ENCODE results near the gene SUPT4H1.
A peak's percentile ranks its signal among the peaks of the same experiment; 100 is the strongest.

SUPT4H1 gene

DNA sequence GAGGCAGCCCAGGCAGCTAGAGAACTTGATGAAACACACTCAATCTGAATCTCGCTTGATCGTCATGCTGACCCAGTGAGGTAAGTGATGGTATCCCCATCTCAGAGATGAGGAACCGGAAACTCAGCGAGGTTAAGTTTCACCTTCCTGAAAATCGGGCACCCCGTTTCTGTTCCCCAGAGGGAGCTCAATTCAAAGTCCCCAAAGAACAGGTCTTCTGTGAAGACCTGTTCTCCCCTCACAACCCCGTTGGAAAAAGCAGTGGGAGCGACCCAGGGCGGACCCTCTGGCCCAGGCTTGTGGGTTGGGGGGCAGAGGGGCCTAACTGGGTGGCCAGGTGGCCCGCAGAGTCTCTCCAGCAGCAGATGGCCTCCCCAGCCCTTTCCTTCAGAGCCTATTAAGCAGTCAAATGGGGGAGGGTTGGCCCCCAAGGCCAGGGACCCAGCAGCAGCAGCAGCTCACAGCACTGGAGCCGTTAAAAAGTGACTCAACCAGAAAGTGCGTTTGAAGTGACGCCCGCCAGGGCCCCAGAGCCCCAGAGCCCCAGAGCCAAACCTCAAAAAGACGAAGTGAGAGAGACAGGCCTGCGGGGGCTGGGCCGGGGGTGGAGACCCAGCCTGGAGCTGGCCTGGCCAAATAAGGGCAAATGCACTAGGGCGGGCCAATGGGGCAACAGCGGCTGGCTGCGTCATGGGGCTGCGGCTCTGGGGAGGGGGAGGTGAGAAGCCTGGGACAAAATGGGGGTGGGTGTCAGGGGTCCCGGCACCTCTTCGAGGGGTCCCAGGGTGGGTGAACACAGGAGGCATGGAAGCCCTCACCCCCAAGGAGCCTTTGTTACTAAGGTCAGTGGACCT is 14.2 kb downstream of the SUPT4H1 start:
- TF ChIP-seq ZBTB7A (IDR thresholded peaks at IDR 0.05; ENCODE audit: low read depth) (peak; percentile 74; the same call in 1 of the 2 replicates), EGR1 (IDR thresholded peaks at IDR 0.05) (no peak)

DNA sequence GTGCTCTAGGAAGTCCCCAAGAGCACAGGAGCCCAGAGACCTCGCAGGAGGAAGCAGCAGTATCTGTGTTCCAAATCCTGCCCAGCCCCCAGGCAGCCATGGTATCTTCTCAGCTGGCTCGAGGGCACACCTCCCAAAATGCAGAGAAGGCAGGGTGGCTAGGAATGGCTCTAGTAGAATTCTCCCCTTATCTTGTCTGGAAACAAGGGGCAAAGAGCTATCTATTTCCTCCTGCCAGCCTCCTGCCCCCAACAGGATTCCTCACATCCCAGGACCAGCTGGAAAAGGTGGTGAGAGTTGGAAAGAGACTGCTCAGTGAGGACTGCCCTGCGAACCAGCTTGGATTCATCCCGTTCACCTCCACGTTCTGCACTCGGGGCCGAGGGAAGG is 14.8 kb downstream of the SUPT4H1 start:
- no peak for TF ChIP-seq REST (IDR thresholded peaks at IDR 0.05; ENCODE audit: low read depth)
- TF ChIP-seq MAX (IDR thresholded peaks at IDR 0.05), result no peak
- TF ChIP-seq FOXM1 (IDR thresholded peaks at IDR 0.05; ENCODE audit: borderline replicate concordance, low read depth), result no peak
- no peak for TF ChIP-seq NFIC (IDR thresholded peaks at IDR 0.05)
- TF ChIP-seq TCF12 (IDR thresholded peaks at IDR 0.05; ENCODE audit: low read depth), result no peak
- TF ChIP-seq TEAD4 (IDR thresholded peaks at IDR 0.05), result no peak
- TF ChIP-seq RAD21 (IDR thresholded peaks at IDR 0.05; ENCODE audit: low read depth), result no peak
- TF ChIP-seq CREB1 (IDR thresholded peaks at IDR 0.05; ENCODE audit: low read depth), result no peak
- TF ChIP-seq, protein P1, sequence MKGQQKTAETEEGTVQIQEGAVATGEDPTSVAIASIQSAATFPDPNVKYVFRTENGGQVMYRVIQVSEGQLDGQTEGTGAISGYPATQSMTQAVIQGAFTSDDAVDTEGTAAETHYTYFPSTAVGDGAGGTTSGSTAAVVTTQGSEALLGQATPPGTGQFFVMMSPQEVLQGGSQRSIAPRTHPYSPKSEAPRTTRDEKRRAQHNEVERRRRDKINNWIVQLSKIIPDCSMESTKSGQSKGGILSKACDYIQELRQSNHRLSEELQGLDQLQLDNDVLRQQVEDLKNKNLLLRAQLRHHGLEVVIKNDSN (IDR thresholded peaks at IDR 0.05), result no peak
- no peak for TF ChIP-seq EGR1 (IDR thresholded peaks at IDR 0.05)
- no peak for TF ChIP-seq ZBTB7A (IDR thresholded peaks at IDR 0.05; ENCODE audit: low read depth)
- no peak for TF ChIP-seq YY1 (IDR thresholded peaks at IDR 0.05; ENCODE audit: low read depth)
- TF ChIP-seq TAF1 (IDR thresholded peaks at IDR 0.05; ENCODE audit: low read depth), result no peak

- TF ChIP-seq EP300 (IDR thresholded peaks at IDR 0.05; ENCODE audit: borderline replicate concordance), result no peak
- no peak for TF ChIP-seq REST (IDR thresholded peaks at IDR 0.05; ENCODE audit: low read depth)
- TF ChIP-seq, protein P1 (IDR thresholded peaks at IDR 0.05), result no peak
- TF ChIP-seq FOXM1 (IDR thresholded peaks at IDR 0.05; ENCODE audit: borderline replicate concordance, low read depth), result no peak
- no peak for TF ChIP-seq CREB1 (IDR thresholded peaks at IDR 0.05; ENCODE audit: low read depth)
- no peak for TF ChIP-seq TAF1 (IDR thresholded peaks at IDR 0.05; ENCODE audit: low read depth)
- no peak for TF ChIP-seq TEAD4 (IDR thresholded peaks at IDR 0.05)
- no peak for TF ChIP-seq NFIC (IDR thresholded peaks at IDR 0.05)
- TF ChIP-seq MAX (IDR thresholded peaks at IDR 0.05), result no peak
- no peak for TF ChIP-seq ZBTB7A (IDR thresholded peaks at IDR 0.05; ENCODE audit: low read depth)
- no peak for TF ChIP-seq YY1 (IDR thresholded peaks at IDR 0.05; ENCODE audit: low read depth)
- no peak for TF ChIP-seq EGR1 (IDR thresholded peaks at IDR 0.05)
- TF ChIP-seq TCF12 (IDR thresholded peaks at IDR 0.05; ENCODE audit: low read depth), result no peak
- no peak for TF ChIP-seq CEBPB (IDR thresholded peaks at IDR 0.05)
- TF ChIP-seq RAD21 (IDR thresholded peaks at IDR 0.05; ENCODE audit: low read depth), result no peak
Measured at GRCh38 chr17:58336456-58337209, 15.4 kb downstream of the SUPT4H1 start.

- TF ChIP-seq FOXM1 (IDR thresholded peaks at IDR 0.05; ENCODE audit: borderline replicate concordance, low read depth) (no peak), REST (IDR thresholded peaks at IDR 0.05; ENCODE audit: low read depth) (no peak), RAD21 (IDR thresholded peaks at IDR 0.05; ENCODE audit: low read depth) (no peak), EGR1 (IDR thresholded peaks at IDR 0.05) (no peak), YY1 (IDR thresholded peaks at IDR 0.05; ENCODE audit: low read depth) (no peak), ZBTB7A (IDR thresholded peaks at IDR 0.05; ENCODE audit: low read depth) (no peak), TCF12 (IDR thresholded peaks at IDR 0.05; ENCODE audit: low read depth) (no peak), MAX (IDR thresholded peaks at IDR 0.05) (no peak), TEAD4 (IDR thresholded peaks at IDR 0.05) (no peak), NFIC (IDR thresholded peaks at IDR 0.05) (no peak), TAF1 (IDR thresholded peaks at IDR 0.05; ENCODE audit: low read depth) (no peak)
- TF ChIP-seq, protein P1 (IDR thresholded peaks at IDR 0.05), result no peak
Measured at GRCh38 chr17:58335779-58336455, 16.1 kb downstream of the SUPT4H1 start.

All from Ishikawa (cell line).